ENCODE data around the gene ARHGAP9.
A peak's percentile ranks its signal among the peaks of the same experiment; 100 is the strongest.
"Not testable (repeated sequence)": the region's sequence is repeated elsewhere in the genome, so short reads cannot be mapped to it uniquely, and the experiment has no call there.

The ARHGAP9 gene

GRCh38 chr12:57520053-57520818, 40.6 kb upstream of the ARHGAP9 start, which contains the start of gene DDIT3:
Gene DDIT3, minus strand, starts transcription at chr12:57520514. Its CDS starts 3,108 bp downstream, at chr12:57517406.
- H3K4me3 Mint-ChIP-seq = peak within 1 kb of the TSS; percentile 87
- no peaks in the 10 kb centered on the region for H3K9me3 Mint-ChIP-seq
- H3K4me1 Mint-ChIP-seq (ENCODE audit: low read depth) = peaks cover 63% of the 10 kb centered on the region
- peak within 1 kb of the TSS; percentile 99 for H3K27ac Mint-ChIP-seq
- H3K36me3 Mint-ChIP-seq (ENCODE audit: low read depth) = peaks cover 50% of the 10 kb centered on the region
- no peaks in the 10 kb centered on the region for H3K27me3 Mint-ChIP-seq

- Mint-ChIP-seq H3K9me3 (no peaks in the 10 kb centered on the region), H3K36me3 (ENCODE audit: low read depth) (peaks cover 55% of the 10 kb centered on the region), H3K27ac (peak overlapping the region; percentile 99), H3K4me1 (ENCODE audit: low read depth) (peaks cover 59% of the 10 kb centered on the region), H3K4me3 (peak overlapping the region; percentile 85), H3K27me3 (no peaks in the 10 kb centered on the region)
Measured at GRCh38 chr12:57519796-57520052, 40.1 kb upstream of the ARHGAP9 start.

DNA sequence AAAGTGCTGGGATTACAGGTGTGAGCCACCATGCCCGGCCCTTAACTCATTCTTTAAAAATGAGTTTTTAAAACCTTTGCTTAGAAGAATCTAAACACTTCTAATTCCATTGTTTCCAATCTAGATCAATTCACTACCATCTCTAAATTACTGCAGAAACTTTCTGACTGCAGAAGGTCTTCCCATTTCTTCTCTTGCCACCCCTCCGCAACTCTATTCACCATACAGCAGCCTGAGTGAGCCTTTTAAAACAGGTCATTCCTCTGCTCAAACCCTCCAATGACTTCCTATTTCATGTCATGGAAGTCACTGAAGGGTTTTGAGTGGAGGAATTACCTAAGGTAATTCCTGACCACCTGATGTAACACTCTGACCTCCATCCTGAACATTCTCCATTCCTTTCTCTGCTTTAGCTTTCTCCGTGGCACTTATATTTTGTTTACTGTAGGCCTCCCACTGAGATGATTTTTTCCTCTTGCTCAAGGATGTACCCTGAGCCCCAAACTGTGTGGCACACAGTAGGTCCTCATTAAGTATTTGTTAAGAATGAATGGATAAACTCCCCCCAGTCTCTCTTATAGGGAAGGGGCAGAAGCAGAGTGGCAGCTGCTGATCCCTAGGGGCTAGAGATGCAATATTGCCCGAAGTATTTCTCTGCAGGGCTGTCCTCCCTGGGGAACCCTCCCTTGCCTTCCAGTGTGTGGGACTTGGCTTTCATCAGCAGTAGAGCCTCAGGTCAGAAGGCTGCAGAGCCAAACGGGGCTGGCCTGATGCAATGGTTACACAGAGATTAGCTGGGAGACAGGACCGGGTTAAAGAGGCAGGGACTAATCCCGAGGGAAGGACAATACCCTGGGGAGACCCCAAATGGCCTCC, 39.5 kb upstream of the ARHGAP9 start:
- Mint-ChIP-seq H3K27ac (peak overlapping the region; percentile 99), H3K27me3 (no peaks in the 10 kb centered on the region), H3K36me3 (ENCODE audit: low read depth) (peaks cover 61% of the 10 kb centered on the region), H3K9me3 (no peaks in the 10 kb centered on the region), H3K4me1 (ENCODE audit: low read depth) (peaks cover 54% of the 10 kb centered on the region), H3K4me3 (peak overlapping the region; percentile 85)

- Mint-ChIP-seq H3K9me3 (no peaks in the 10 kb centered on the region), H3K27ac (peak overlapping the region; percentile 99), H3K4me3 (peak overlapping the region; percentile 85), H3K4me1 (ENCODE audit: low read depth) (peaks cover 46% of the 10 kb centered on the region), H3K27me3 (no peaks in the 10 kb centered on the region), H3K36me3 (ENCODE audit: low read depth) (peaks cover 65% of the 10 kb centered on the region)
Measured at GRCh38 chr12:57518176-57518919, 38.7 kb upstream of the ARHGAP9 start.

DNA sequence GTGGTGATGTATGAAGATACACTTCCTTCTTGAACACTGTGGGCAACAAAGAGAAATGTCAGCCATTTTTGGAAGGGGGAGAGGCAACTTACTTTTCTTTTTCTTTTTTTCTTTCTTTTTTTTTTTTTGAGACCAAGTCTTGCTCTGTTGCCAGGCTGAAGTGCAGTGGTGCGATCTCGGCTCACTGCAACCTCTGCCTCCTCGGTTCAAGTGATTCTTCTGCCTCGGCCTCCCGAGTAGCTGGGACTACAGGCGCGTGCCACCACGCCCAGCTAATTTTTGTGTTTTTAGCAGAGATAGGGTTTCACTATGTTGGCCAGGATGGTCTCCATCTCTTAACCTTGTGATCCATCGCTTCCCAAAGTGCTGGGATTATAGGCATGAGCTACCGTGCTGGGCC, 38.1 kb upstream of the ARHGAP9 start:
- peak overlapping the region; percentile 72 for H3K27ac Mint-ChIP-seq
- H3K4me3 Mint-ChIP-seq = peak overlapping the region; percentile 85
- H3K9me3 Mint-ChIP-seq, H3K27me3 Mint-ChIP-seq: not testable (repeated sequence)
- peaks cover 72% of the 10 kb centered on the region for H3K36me3 Mint-ChIP-seq (ENCODE audit: low read depth)
- peaks cover 43% of the 10 kb centered on the region for H3K4me1 Mint-ChIP-seq (ENCODE audit: low read depth)

DNA sequence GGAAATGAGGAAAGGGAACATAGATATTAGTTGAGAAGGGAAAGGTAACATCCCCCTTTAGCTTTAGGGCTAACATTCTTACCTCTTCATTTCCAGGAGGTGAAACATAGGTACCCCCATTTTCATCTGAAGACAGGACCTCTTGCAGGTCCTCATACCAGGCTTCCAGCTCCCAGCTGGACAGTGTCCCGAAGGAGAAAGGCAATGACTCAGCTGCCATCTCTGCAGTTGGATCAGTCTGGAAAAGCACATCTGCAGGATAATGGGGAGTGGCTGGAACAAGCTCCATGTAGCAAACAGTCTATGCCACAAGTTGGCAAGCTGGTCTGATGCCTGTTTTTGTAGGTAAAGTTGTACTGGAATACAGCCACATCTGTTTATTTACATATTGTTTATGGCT, 37.5 kb upstream of the ARHGAP9 start:
- H3K4me1 Mint-ChIP-seq (ENCODE audit: low read depth) = peaks cover 41% of the 10 kb centered on the region
- no peaks in the 10 kb centered on the region for H3K9me3 Mint-ChIP-seq
- no peaks in the 10 kb centered on the region for H3K27me3 Mint-ChIP-seq
- H3K36me3 Mint-ChIP-seq (ENCODE audit: low read depth) = peaks cover 77% of the 10 kb centered on the region
- H3K27ac Mint-ChIP-seq = peak overlapping the region; percentile 72
- peak overlapping the region; percentile 41 for H3K4me3 Mint-ChIP-seq

GRCh38 chr12:57516617-57517153, 37.0 kb upstream of the ARHGAP9 start:
- H3K27me3 Mint-ChIP-seq = no peaks in the 10 kb centered on the region
- no peak overlapping the region for H3K4me3 Mint-ChIP-seq
- no peaks in the 10 kb centered on the region for H3K9me3 Mint-ChIP-seq
- peak overlapping the region; percentile 72 for H3K27ac Mint-ChIP-seq
- peaks cover 36% of the 10 kb centered on the region for H3K4me1 Mint-ChIP-seq (ENCODE audit: low read depth)
- H3K36me3 Mint-ChIP-seq (ENCODE audit: low read depth) = peaks cover 82% of the 10 kb centered on the region

DNA sequence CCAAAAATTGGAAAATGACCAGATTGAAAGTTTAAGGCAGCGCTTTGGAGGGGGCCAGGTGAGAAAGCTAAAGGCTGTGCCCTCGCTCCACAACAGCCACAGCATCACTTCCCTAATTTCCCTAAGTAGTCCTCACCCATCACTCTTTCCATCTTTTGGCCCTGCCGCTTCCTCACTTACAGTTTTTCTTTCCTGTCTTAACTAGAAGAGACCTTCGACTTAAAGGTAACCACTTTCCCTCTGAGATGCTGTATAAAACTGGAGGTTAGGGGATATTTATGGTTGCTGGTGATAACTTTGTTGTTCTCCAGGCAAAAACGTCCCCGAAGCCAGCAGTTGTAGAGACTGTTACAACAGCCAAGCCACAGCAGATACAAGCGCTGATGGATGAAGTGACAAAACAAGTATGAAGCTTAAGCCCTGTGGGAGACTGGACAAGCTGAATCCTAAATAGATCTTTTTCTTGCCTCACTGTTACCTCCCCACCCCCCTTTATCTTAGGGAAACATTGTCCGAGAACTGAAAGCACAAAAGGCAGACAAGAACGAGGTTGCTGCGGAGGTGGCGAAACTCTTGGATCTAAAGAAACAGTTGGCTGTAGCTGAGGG, 36.4 kb upstream of the ARHGAP9 start:
- H3K9me3 Mint-ChIP-seq = no peaks in the 10 kb centered on the region
- H3K4me3 Mint-ChIP-seq = no peak overlapping the region
- peaks cover 30% of the 10 kb centered on the region for H3K4me1 Mint-ChIP-seq (ENCODE audit: low read depth)
- H3K27ac Mint-ChIP-seq = peak overlapping the region; percentile 79
- peaks cover 83% of the 10 kb centered on the region for H3K36me3 Mint-ChIP-seq (ENCODE audit: low read depth)
- H3K27me3 Mint-ChIP-seq = no peaks in the 10 kb centered on the region

DNA sequence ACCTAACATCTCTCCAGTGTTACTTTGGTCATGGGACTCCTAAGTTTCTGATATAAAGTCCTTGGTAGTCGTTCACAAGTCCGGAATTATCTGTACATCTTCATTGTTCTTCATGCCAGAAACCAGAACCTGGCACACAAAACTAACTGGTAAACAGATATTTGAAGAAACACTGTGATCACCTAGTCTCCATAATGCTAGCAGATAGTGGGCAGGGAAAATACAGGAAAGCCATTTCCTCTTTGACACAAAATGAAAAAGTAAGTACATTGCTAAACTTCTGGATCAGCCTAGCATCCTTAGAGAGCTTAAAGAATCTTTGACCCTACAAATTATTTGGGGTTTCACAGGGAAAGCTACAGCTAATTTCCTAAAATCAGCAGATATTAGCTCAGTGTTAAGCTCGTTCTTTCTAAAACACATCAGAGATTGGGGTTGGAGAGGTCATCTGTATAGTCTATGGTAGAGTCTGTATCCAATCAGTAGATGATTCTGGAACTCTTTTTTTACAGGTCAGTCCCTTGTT, 35.8 kb upstream of the ARHGAP9 start:
- Mint-ChIP-seq H3K36me3 (ENCODE audit: low read depth) (peaks cover 83% of the 10 kb centered on the region), H3K4me1 (ENCODE audit: low read depth) (peaks cover 27% of the 10 kb centered on the region), H3K4me3 (no peak overlapping the region), H3K9me3 (no peaks in the 10 kb centered on the region), H3K27ac (no peak overlapping the region), H3K27me3 (no peaks in the 10 kb centered on the region)

- H3K36me3 Mint-ChIP-seq (ENCODE audit: low read depth) = peaks cover 81% of the 10 kb centered on the region
- no peaks in the 10 kb centered on the region for H3K9me3 Mint-ChIP-seq
- H3K4me1 Mint-ChIP-seq (ENCODE audit: low read depth) = peaks cover 27% of the 10 kb centered on the region
- no peaks in the 10 kb centered on the region for H3K27me3 Mint-ChIP-seq
- peak overlapping the region; percentile 28 for H3K27ac Mint-ChIP-seq
- no peak overlapping the region for H3K4me3 Mint-ChIP-seq
Measured at GRCh38 chr12:57514720-57515407, 35.2 kb upstream of the ARHGAP9 start.

GRCh38 chr12:57514246-57514645, 34.6 kb upstream of the ARHGAP9 start:
- H3K4me1 Mint-ChIP-seq (ENCODE audit: low read depth) = peaks cover 28% of the 10 kb centered on the region
- H3K36me3 Mint-ChIP-seq (ENCODE audit: low read depth) = peaks cover 81% of the 10 kb centered on the region
- H3K27me3 Mint-ChIP-seq, H3K4me3 Mint-ChIP-seq, H3K9me3 Mint-ChIP-seq: not testable (repeated sequence)
- H3K27ac Mint-ChIP-seq = peak overlapping the region; percentile 28

GRCh38 chr12:57513677-57514076, 34.0 kb upstream of the ARHGAP9 start:
- H3K9me3 Mint-ChIP-seq, H3K27me3 Mint-ChIP-seq, H3K27ac Mint-ChIP-seq, H3K4me3 Mint-ChIP-seq: not testable (repeated sequence)
- Mint-ChIP-seq H3K4me1 (ENCODE audit: low read depth) (peaks cover 23% of the 10 kb centered on the region), H3K36me3 (ENCODE audit: low read depth) (peaks cover 81% of the 10 kb centered on the region)

- no peak overlapping the region for H3K4me3 Mint-ChIP-seq
- no peaks in the 10 kb centered on the region for H3K9me3 Mint-ChIP-seq
- peaks cover 18% of the 10 kb centered on the region for H3K4me1 Mint-ChIP-seq (ENCODE audit: low read depth)
- no peaks in the 10 kb centered on the region for H3K27me3 Mint-ChIP-seq
- H3K27ac Mint-ChIP-seq = peak overlapping the region; percentile 68
- H3K36me3 Mint-ChIP-seq (ENCODE audit: low read depth) = peaks cover 81% of the 10 kb centered on the region
Measured at GRCh38 chr12:57513266-57513665, 33.6 kb upstream of the ARHGAP9 start.

GRCh38 chr12:57512665-57513064, 33.0 kb upstream of the ARHGAP9 start:
- Mint-ChIP-seq H3K27me3 (no peaks in the 10 kb centered on the region), H3K9me3 (no peaks in the 10 kb centered on the region), H3K4me1 (ENCODE audit: low read depth) (peaks cover 12% of the 10 kb centered on the region), H3K27ac (peak overlapping the region; percentile 68), H3K4me3 (no peak overlapping the region), H3K36me3 (ENCODE audit: low read depth) (peaks cover 79% of the 10 kb centered on the region)

Measured in stimulated activated naive CD8-positive, alpha-beta T cell treated with anti-CD3 and anti-CD28 coated beads, Interleukin-15, Interleukin-2, amounts not matched to agents 100 ng/mL and 50 ng/mL, for 24 hours (primary cell).